HG03108 (cell line): Measurements from ENCODE around the gene FYB2.

Experiments
- ATAC-seq: cut with Tn5 transposase; IDR thresholded peaks from one replicate; pipeline ENCODE4 v1.9.1; 2021; ENCODE audit warnings: moderate library complexity; ENCODE audit not compliant: unreplicated experiment

The FYB2 gene, protein sequence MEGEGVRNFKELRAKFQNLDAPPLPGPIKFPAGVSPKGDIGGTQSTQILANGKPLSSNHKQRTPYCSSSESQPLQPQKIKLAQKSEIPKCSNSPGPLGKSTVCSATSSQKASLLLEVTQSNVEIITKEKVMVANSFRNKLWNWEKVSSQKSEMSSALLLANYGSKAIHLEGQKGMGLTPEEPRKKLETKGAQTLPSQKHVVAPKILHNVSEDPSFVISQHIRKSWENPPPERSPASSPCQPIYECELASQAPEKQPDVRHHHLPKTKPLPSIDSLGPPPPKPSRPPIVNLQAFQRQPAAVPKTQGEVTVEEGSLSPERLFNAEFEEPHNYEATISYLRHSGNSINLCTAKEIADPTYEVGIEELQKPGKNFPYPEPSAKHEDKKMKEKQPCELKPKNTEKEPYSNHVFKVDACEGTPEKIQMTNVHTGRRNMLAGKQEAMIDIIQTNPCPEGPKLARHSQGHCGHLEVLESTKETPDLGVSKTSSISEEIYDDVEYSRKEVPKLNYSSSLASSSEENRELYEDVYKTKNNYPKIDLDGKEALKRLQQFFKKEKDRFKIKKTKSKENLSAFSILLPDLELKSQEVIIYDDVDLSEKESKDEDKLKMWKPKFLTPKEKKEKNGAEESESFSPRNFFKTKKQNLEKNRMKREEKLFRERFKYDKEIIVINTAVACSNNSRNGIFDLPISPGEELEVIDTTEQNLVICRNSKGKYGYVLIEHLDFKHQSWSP

DNA sequence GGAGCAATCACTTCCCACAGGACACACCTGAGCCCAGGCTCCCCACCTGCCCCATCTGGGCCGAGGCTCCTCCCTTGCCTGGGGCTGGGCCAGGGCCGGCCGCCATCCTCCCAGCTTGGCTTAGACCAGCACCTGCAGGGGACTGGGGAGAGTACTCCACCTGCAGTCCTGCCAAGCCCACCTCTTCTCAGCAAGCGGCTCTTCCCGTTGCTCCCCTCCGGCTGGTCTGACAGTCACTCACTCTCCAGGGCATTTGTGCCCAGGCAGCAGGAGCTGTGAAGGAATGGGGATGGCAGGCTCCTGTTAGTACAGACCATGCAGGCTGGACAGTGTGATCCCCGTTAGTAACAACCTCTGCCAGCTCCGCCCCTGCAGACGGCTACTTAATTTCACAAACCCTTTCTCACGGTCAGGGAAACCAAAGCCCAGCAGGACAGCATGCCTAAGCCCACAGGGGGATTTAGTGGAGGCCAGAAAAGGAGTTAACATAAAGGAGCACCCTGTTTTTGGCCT lies at the start of gene FYB2:
Gene FYB2, minus strand, starts transcription at position 18 of the 513 bp plus-strand sequence. CDS start 114 bp downstream, outside the sequence.
- ATAC-seq = no peak

DNA sequence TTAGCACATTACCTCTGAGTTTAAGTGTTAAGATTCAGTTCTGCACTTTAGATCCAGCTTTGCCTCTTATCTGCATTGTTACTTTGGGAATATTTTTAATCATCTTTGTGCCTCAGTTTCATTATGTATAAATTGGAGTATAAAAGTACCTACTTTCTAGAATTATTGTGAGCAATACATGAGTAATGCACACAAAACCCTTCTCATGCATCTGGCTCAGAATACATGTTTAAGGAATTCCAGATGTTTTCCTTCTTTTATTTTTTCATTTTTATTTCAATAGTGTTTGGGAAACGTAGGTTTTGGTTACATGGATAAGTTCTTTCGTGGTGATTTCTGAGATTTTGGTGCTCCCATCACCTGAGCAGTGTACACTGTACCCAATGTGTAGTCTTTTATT lies 49.6 kb upstream of the FYB2 start:
- no peak for ATAC-seq

DNA sequence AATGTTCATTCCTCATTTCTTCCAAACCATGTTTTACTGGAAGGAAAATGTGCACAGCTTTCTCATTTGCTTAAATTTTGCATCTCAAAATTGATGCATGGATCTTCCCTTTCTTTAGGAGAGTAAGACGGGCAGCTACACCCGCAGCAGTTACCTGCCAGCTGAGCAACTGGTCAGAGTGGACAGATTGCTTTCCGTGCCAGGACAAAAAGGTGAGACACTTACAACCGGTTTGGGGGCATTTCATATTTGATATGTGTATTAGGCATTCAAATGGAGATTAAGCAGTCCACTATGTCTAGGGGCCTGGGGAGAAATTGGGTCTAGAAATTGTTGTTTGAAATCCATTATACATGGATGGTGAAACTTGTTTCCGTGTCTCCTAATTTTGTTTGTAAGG lies 48.3 kb upstream of the FYB2 start:
- no peak for ATAC-seq

DNA sequence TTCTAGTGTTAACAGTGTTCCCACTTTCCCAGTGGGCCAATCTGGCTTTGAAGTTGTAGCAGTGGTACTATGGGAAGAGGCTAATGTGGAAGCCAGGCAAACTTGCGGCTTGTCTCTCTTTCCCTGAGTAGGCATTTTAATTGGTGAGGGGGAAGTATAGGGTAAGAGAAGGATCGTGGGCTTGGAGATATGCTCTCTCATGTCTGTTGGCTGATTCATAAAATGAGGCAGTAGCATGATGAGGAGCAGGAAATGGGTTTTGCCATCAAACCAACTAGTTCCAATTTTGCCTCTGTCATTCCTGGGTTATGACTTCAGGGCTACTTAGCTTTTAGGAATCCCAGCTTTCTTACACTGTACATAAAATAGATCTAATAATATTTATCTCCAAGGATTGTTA lies 47.5 kb upstream of the FYB2 start:
- ATAC-seq = no peak

DNA sequence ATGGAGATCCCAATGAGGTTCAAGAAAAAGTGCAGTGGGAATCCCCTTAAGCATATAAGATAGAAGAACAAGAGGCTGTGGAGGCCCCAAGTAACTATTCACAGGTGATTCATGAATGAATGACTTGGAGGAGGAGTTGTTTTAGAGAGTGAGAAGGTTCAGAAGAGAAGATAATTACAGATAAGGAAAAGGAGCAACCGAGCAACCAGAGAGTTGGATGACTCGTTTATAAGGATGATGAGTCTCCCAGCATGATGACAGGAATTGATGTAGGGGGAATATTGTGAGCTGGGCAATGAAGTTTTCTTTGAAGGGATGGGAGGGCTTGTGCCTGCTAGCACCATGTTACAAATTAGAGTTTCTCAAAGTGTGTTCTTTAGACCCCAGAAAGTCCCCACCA lies 45.2 kb upstream of the FYB2 start:
- ATAC-seq = no peak

DNA sequence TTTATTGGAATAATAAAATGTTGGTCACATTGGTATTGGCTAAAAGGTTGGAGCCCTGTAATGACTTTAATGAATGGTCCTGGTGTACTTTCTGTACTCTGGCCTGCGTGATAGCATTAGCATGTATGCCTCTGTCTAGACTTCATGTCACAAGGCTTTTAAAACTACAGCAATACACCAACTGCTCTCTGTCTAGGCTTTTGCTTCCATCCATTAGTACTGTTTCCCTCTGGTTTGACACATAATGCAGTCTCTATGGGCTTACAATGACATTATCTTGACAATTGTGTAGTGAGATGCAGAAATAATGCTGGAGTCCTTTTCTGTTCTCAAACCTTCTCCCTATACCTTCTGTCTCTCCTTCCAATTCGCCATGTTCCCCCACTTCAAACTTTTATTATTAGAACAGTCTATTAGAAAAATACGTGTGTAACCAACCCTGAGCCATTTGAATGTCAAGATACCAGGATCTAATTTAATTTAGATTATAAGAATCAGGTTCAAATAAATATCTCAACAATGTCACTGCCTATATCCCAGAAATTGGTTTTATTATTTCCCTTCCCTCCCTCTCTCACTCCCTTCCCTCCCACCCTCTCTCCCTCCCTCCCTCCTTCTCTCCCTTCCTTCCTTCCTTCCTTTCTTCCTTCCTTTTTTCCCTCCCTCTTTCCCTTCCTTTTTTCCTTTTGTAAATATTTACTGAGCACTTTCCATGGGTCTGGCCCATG lies 44.2 kb upstream of the FYB2 start:
- ATAC-seq = no peak

DNA sequence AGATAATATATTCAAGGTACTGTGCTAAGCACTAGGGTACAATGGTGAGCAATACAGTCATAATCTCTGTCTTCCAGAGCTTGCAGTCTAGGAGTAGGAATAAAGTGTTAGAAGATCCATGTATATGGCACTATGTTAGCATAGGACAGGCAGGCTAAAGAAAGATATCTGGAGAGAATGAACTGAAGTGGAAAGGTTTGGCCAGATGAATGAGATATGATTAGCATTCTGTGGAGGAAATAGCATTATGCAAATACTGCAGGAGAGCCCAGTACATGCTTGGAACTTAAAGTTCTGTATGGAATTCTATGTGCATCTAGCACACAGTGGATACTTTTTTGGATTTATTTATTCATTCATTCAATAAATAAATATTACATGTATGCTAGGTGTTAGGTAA lies 40.1 kb upstream of the FYB2 start:
- no peak for ATAC-seq

DNA sequence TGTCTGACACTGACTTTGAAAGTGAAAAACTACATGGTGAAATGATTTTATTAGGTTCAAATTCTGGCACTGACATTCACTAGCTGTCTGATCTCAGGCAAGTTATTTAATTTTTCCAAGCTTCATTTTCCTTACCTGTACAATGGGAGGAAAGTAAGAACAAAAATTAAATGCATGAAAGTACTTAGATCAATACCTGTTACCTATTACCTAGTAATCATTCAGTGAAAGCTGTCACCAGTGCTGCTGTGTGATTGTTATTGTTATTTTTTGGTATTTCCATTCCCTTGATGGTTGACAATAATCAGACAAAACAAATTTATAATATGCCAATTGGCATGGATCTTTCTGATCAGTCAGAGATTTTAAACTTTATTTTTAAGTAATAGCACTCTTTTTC lies 37.0 kb upstream of the FYB2 start:
- no peak for ATAC-seq

DNA sequence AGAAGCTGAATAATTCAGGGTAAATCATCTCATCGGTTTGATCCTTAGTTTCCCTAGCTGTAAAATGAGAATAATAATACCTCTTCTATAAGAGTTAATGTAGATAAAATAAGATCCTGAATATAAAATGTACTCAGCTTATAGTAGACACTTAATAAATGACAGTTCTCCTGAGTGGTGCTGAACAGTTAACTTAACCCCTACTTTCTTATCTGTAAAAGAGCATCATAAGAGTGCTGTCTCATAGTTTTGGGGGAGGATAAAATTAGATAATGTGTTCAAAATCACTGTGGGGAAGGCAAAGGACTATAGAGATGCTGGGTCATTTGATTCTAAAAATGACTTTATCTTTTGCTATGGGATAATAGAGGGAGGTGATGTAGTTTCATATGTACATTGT lies 36.0 kb upstream of the FYB2 start:
- ATAC-seq = no peak

DNA sequence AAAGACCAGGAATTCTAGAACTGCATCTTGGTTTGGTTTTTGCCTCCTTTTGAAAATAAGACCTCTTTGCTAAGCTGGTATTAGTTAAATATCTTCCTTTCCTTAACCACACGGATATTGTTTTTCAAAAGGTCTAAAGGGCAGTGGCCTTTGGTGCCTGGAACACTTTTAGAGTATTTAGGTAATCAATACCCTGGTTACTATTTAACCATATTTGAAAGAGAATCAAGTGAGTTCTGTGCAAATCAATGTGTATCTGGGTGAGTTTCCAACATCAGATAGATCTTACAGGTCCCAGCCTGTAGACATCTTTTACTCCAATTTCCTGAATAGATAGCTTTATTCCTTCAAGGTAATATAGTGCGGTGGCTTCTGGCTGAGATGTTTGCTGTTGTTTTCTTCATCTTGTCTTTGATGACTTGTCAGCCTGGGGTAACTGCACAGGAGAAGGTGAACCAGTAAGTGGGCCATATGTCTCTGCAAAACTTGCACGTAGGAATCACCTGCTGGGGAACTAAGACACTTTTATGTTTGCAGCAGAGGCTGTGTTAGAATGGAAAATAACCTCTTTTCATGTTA lies 35.4 kb upstream of the FYB2 start, which contains the start of gene C8A:
Gene C8A, plus strand, starts transcription at position 277 of the 579 bp plus-strand sequence. Its CDS starts 105 bp downstream, at position 382.
- no peak for ATAC-seq

DNA sequence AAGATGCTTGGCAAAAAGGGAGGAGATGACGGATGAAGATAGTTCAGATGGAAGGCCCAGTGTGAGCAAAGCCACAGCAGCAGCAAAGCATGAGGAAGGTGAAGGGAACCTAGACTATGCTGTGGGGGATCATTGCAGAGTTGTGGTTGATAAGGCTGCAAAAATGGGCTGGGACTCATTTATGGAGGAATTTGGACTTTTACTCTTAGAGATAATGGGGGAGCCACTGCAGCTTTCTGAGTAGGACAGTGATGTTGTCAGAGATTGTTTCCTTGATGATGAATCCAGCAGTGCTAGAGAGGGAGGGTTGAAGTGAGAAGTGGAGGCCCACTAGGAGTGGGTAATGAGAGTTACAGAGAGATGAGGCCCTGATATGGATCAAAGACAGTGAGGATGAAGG lies 33.3 kb upstream of the FYB2 start:
- no peak for ATAC-seq

DNA sequence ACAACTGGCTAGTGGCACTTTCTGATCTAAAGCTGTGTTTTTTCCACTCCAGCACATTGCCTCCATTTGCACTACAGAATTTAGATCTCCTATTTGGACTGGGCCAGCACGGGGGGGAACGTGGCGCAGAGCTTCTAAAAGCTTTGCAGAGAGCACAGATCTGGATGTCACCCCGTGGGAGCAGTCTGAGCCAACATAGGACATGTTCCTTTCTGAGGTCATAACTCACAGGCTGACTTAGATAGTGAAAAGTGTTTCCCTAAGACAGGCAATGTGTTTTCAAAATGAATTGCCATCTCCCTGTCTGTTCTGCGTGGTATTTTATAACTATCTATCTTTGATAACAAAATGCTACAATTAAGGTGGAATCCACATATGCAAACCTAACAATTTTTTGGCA lies 31.7 kb upstream of the FYB2 start:
- no peak for ATAC-seq

DNA sequence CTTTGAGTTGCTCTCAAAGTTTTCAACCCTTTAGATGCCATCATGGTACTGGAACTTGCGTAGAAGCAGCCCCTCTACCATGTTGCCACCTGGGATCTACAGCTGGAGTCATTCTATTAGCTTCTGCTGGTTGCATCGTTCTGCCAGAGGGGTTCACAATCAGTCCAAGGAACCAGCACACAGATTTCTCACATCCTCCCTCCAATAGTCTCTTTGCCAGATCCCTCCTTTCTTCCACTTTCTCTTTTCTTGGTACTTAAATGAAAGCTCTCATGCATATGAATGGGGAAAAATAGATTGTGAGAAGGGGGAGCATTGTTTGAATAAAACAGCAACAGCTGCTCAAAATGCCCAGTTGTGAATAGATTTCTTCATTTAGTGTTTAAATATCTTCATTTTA lies 31.2 kb upstream of the FYB2 start:
- no peak for ATAC-seq

DNA sequence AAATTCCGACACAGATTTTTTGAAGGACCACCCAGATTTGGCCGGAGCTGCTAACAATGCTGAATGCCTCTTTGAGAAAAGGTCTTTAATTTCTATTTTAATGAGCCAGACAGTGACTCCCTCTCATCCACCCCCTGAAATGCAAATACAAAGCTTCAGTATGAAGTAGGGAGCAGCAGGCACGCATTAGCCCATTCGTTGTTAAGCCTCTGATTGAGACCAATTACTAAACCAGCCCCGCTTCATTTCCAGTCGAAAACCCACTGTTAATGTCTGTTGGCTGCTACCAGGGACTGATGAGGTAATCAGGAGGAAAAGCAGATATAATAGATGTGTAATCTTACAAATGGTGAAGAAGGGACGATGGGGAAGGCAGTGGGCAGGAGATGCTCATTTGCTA lies 30.5 kb upstream of the FYB2 start:
- no peak for ATAC-seq

DNA sequence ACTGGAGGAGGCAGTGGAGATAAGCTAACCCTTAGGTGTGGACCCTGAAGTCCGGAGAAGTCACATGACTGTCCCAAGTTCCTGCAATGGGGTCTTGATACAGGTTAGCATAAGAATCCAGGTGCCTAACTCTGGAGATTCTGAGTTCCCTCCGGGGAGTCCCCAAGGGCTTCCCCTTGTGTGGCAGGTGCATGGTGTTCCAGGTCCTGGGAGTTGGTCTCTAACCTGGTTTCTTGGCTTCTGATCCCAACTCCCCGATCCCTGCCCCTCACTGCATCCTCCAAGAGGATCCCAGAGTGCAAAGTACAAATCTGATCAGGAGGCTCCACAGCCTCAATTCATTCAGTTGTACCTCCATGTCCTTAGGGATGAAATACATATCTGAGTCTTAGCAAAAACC lies 26.1 kb upstream of the FYB2 start:
- no peak for ATAC-seq

DNA sequence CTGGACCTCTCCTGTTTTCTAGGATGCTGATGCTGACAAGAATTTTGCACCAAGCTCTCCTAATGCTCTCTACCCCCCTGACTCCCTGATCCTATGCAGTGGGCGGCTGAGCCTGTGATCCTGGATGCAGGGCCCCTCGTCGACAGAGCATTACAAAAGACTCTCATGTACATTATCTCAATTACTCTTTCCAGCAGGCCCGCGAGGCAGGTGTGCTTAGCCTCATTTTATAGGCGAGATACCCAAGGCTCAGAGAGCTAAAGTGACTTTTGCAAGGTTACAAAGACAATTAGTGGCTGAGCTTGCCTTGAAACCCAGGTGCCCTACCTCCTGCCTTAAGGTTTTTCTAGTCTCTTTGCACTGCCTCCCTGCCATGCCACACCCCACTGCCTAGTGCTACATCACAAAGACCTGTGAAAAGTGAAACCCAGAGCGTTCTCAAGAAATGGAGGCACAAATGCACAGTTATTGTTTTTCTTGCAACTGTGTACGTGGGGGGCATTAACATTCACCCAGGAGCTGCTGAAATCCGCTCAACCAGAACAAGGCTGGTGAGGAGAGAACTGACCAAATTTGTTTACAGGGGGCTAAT lies 25.4 kb upstream of the FYB2 start:
- no peak for ATAC-seq

DNA sequence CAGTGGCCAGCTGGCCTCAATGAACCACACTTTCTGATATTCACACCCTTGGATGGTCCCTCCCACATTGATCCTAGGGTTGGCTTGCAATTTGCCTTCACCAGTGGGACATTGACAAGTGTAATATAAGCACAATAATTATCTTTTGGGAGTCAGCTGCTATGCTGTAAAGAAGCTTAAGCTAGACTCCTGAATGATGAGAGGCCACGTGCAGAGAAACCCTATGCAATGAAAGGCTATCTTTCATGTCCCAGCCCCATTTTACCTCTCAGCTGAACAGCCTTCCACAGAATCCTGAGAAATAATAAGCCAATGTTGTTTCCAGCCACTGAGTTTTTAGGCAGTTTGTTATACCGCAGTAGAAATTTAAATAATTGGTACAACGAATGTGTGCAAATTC lies 24.3 kb upstream of the FYB2 start:
- no peak for ATAC-seq

DNA sequence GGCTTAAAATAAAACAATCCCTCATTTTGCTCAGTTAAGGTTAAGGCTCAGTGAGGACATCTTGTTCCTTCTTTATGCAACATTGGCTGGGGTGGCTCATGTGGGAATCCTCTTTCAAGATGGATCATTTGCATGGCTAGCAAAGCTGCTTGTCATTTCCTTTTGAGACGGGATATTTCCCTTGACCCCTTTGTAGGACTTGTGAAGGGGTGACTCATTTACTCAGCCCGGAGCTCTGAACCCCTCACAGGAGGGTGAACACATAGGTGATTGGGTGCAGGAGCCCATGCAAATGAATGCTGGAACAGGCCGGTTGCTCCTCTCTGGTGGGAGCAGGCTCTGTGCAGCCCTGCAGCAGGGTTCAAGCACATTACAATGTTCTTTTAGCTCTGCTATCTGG lies 19.6 kb upstream of the FYB2 start:
- no peak for ATAC-seq

DNA sequence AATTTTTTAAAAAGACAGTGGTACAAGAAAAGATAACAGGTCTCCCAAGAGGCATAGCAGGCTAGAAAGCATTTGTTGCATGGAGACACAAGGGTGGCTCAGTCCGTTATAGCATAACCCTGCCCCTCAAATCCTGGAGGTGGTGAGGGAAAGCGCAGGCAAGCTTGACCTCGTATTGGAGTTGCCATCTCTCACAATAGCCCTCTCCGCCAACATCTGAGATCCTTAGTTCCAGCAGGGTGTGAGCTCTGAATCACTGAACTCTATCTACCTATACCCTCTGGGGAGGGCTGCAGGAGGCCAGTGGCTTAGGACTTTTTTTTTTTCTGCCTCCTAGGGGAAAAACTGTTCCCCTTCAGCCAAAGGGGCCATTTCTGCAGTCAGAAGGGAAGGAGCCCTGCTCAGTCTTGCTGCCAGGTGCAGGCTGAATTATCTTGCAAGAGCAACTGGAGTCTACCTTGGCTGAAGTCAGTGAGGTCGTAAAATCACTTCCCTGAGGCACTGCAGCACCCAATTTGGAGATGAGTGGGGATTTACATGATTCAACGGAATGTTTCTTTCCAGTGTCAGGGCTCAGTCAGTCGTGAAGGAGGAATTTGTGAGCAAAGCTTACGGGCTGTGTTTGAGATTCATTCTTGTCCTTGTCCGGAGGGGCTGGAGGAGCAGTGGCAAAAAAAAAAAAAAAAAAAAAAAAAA lies 18.2 kb upstream of the FYB2 start:
- no peak for ATAC-seq

DNA sequence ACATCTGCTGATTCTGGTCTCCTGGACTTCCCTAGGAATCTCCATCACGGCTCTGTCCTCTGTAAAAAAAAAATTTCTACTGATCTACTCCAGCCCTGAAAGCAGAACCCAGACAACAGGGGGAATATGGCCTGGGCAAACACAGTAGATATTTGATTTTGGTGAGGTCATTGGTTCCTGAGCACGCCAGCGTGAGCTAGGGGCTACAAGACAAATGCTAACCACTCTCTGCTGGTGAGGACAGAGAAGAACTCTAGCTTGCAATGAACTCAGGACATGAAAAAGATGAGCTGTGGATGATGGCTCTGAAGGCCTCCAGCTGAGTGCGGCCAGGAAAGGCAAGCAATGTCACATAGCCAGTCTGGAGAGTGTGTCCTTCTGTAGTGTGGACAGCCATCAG lies 17.2 kb upstream of the FYB2 start:
- no peak for ATAC-seq
